GM18873 (cell line): ENCODE results near the gene RELL2.
"Not testable (repeated sequence)": the region's sequence is repeated elsewhere in the genome, so short reads cannot be mapped to it uniquely, and the experiment has no call there.

Experiments
- ATAC-seq: cut with Tn5 transposase; IDR thresholded peaks from one replicate; pipeline ENCODE4 v1.9.1; 2021; ENCODE audit warnings: mild to moderate bottlenecking, moderate library complexity, moderate number of reproducible peaks; ENCODE audit not compliant: unreplicated experiment, low FRiP score

The RELL2 gene

GRCh38 chr5:141636413-141637122 lies at the start of gene RELL2, which contains the start of gene HDAC3:
TSS of gene RELL2 (plus strand) at chr5:141636997. CDS start at chr5:141638226, 1,229 bp downstream.
TSS of gene HDAC3 (minus strand) at chr5:141636849. CDS start at chr5:141636790, 59 bp downstream.
- peak; percentile 66 for ATAC-seq

DNA sequence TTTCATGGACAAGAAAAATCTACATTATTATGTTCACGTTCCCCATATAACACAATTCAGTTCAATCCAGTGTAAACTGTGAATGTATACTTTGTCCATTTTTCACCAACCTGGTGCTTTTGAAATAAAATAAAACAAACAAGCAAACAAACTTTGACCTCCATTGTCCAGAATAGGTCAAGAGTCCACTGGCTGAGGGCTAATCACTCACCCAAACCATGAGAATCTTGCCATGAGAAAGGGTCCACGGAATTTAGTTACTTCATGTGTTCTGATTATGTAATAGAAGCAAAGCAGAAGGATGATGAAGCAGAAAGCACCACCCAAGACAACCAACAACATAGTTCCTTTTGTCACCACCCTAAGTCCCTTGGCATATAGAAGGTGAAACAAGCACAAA lies 46.7 kb upstream of the RELL2 start:
- ATAC-seq, result no peak

DNA sequence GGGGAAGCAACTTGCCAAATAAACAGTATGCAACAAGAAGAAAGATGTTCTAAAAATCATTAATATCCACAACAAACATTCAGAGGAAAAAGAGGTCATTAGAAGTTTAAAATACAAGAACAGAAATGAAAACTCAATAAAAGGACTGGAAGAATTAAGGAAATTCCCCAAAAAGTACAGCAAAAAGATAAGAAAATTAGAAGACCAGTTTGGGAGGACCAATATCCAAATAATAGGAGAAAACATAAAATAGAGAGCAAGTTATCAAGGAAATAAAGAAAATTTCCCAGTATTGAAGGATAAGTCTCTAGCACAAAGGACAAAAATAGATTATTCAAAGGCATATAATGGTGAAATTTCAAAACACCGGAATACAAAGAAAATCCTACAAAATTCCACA lies 39.9 kb upstream of the RELL2 start:
- ATAC-seq, result no peak

GRCh38 chr5:141597394-141597793 lies 39.4 kb upstream of the RELL2 start:
- no peak for ATAC-seq

DNA sequence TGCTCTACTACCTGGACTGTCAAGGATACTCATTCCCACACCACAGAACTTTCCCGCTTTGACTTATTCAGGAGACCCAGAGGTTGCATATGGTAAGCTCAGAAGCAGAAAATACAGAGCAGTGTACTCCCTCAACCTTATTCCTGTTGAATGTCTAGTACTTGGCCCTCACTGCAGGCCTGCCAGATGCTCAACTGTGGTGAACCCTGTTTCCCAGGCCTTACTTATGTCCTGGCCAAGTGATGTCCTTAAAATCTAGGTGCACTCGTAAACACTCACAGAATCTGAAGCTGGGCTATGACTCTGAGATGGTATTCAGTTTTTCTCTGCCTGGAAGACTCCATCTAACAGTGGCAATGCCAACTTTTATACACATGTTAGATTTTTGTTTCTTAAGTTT lies 39.0 kb upstream of the RELL2 start:
- ATAC-seq, result no peak

DNA sequence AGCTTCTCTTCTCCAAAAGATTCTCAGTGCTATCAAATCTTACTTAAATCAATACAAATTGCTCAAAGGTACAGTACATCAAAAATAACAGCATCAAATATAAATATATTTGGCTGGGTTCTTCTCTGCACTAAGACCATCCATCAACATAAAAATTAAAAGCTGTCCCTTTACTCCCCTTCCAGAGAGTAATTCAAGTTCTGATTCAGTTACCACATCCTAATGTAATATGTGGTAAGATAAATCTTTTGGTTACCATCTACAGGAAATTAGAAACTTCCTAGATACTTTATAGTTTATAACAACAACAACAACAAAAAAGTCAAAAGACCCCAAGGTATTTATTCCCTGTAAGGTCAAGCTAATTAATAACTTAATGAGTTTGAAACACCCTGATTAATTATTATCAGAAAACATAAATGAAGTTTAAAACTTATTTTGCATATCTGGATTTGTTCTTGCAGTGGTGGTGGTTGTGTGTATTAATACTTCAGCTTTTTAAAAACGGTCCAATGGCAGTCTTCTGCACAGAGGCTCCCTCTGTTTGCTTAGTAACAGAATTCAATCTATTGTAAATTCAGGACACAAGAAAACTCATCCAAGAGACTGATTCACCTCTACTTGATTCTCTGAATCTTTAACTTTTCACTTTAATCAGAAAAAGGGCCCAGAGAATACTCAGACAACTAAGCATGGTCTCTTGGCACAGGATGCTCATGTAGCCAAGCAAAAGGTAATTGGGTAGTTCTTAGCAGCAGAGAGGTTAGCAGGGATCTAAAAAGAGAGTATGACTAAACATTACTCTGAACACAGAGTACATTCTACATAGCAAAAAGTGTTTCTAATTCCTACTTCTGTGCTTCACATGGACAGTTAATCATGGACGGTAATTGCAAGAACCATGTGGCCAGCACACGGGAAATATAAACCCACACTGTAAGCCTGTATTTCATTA lies 38.1 kb upstream of the RELL2 start:
- ATAC-seq, result no peak

GRCh38 chr5:141602606-141603005 lies 34.2 kb upstream of the RELL2 start:
- ATAC-seq, result no peak

DNA sequence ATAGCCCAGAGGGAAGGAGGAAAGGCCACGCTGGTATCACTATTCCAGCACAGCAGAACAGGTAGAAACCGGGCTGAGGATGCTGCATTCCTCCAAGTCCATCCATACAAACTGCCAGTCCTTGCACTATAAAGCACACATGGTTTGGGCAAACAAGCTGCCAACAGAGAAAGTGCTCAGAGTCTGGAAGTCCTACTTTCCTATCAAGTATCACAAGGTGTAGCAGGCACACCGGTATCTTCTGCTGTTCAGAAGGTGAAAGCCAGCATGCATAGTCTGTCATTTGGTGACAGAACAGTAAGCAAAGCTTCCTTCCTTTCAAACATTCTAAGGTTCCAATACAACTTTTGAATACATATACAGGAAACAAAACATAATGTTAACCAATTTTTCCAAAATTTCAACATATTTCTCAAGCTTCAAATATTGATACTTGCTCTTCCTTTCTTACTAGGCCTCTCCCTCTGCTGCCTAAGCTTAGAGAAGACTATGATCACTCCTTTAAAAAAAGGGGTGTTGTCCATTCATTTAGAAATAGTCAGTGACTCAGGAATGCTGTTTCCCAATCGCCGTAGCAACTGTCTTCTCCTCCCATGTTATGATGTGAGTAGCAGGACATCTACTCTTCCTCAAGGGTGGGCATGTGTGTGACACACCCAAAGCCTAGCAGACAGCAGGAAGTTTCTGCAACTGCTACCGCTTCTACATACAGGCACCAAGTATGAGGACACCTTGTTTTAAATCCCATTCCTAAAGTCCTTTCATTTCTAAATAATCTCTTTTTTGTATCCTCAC lies 32.7 kb upstream of the RELL2 start:
- no peak for ATAC-seq

GRCh38 chr5:141605523-141606277 lies 31.1 kb upstream of the RELL2 start:
- peak; percentile 92 for ATAC-seq

DNA sequence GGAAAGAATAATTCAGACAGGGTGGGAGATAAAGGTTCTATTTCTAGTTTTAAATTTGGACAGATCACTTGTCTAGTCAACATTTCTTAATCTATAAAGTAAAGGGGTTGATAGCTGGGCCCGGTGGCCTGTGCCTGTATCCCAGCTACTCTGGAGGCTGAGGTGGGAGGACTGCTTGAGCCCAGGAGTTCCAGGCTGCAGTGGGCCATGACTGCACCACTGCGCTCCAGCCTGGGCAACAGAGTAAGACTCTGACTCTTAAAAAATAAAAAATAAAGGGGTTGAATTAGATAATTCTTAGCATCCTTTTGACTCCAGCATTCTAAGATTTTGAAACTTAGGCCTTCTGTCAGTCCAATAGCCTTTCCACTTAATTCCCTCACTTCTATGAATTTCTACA lies 28.8 kb upstream of the RELL2 start:
- no peak for ATAC-seq

GRCh38 chr5:141608557-141608956 lies 28.2 kb upstream of the RELL2 start:
- no peak for ATAC-seq

DNA sequence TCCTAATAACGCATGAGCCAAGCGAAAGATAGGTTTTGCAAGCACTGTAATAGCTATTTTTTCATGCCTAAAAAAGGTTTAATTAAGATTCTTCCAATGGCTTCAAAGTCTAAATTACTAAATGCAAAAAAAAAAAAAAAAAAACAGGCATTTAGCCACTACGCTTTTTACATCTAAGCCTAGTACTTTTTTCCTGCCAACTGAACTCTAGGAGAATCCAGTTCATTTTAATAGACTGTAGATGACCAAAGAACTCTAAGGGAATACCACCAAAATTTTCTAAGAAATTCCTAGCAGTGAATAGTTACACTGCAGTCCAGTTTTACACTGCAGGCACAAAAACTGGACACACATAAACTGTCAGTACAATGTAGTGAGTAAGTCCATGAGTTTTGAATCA lies 27.8 kb upstream of the RELL2 start:
- ATAC-seq, result no peak

- not testable (repeated sequence) for ATAC-seq
Observed at GRCh38 chr5:141609921-141610320, 26.9 kb upstream of the RELL2 start.

- ATAC-seq, result no peak
Observed at GRCh38 chr5:141611289-141611688, 25.5 kb upstream of the RELL2 start.

DNA sequence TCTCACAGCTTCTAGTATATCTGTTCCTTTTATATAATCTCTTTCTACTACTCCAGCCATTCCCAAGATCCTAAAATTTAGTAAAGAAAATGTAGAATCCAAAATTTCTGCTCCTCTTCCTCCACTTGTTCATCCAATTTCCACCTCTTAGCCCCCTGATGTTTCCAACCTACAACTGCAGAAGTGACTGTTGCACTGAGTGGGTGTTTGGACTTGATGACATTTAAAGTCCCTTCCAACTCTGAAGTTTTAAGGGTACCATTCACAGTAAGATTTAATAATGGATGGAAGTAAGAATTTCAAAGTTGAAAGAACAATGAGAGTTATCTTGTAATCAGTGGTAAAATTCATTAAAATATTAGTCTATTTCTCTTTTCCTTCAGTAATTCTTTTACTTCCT lies 23.5 kb upstream of the RELL2 start:
- no peak for ATAC-seq

- no peak for ATAC-seq
Observed at GRCh38 chr5:141615991-141616720, 20.6 kb upstream of the RELL2 start.

GRCh38 chr5:141617128-141617527 lies 19.7 kb upstream of the RELL2 start:
- no peak for ATAC-seq

DNA sequence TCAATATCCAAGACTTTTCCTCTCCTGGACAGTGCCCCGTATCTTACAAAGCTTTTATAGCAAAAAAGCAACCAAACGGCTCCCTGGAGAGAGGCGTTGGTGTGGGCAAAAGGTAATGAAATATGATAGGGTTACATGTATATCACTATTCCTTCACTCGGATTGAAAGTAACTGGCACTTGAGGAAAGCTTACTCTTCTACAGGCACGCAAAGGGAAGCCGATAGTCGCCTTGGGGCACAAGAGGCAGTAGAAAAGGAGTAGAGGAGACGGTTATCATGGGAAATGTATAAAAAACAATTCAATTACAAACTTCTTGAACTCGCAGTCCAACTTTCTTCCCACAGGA lies 19.1 kb upstream of the RELL2 start:
- ATAC-seq, result no peak

DNA sequence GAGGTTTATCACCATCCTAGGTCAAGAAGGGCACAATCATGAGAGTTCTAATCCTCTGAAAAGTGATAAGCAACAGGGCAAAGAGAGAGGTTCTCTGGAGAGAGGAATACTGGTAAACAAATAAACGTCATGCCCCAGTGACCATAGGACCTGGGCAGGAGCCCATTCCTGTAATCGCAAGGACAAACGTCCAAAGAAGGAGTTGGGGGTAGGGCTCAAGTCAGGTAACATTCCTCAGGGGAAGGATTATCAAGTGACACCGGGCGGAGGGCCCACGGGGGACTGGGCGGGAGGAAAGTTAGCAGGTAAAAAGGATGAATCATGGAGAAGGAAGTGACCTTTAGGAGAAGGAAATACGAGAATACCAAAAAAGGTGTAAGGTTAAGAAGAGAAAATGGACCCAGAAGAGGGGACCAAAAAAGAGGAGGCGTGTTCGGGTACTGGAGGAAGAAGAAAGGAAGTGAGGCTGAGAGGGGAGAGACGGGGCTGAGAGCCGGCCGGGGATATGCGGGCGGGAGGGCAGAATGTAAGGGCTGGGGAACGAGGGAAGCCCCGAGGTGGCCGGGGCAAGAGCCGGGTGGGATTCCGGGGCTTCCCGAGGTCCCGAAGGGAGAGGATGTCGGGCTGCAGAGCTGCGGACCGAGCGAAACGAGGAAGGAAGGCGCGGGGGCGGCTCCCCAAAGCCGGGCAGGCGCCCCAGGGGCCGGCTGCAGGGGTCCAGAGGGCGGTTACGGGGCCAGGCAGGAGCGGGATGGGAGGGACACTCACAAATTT lies 18.6 kb upstream of the RELL2 start:
- peak; percentile 24 for ATAC-seq
